Midbrain (tissue), 1 donor: ENCODE measurements around the gene SPIN1.

Experiments
- DNase-seq: peaks from one replicate; lab custom pipeline; 2025; lab: John Stamatoyannopoulos, UW

Gene SPIN1

DNA sequence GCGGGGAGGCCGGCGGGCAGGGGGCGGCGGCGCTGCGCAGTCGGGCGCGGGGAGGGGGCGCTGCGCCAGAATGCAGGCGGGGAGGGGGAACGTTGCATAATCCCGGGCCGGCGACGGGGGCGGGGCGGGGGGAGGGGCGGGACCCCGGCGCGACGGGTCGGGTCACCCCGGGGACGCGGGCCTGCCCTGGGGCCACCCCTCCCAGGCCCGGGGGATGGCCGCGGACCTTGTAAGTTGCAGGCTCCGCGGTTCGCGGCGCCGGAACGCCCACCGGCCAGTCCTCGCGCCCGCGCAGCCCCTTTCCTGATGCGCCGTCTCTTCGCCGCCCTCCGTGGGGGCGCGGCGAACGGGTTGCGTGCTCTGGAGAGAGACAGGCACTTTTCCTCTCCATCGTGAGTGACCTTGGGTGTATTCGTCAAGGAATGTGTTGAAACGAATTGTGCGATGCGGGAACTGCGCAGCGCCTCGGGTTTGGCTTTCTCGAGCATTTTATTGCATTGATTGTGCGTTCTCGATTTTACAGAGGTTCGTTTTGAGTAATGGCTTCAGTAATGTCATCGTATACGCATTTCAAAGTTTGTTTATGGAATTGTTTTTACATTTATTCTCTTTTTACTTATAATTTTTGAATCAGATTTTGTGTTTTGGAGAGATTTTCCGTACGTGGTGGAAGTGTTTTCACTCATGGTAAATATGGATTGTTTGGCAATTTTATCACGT, 802 bp downstream of the SPIN1 start:
- DNase-seq, result peak; percentile 57

DNA sequence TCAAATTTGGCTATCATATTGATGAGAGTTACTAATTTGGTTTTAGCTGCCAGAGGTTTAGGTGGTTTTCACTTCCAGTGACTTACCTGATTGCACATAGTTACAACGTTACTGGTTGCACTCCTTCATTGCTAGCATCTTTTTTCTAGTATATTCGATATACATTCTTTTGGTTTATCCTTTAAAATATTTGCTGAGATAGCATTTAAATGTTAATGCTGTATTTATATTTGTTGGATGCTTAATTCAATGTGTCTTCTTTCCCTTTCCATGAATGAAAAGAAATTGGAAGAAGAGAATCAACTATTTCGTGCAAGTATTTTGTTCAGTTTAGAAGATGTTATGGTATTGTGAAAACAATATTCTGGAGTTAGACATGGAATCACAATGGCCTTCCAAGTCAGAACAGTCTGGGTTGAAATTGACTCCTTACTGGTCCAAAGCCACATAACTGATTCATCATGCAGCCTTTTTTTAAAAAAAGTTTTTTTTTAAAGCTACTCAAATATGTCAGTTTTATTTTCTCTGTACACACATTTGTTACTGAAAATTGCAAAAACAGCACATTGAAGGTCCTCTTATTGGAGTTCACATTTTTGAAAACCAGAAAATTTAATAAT, 2.2 kb downstream of the SPIN1 start:
- DNase-seq, result no peak

DNA sequence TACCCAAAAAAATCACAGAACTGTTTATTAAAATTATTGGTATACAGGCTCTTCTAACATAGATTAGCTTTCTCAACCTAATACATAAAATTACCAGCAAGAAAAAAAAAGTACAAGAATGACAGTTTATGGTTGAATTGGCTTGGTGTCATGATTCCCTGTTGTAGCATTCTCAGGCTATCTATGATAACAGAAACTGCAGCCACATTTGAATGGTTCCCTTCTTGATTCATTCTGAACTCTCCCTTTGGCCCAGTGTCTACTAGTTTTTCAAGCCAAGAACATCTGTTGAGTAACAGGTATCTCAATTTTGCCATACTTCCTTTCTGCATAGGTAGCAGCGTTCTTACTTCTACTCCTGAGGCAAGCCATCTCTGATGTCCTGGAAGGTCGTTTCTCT, 3.0 kb downstream of the SPIN1 start:
- DNase-seq, result no peak

DNA sequence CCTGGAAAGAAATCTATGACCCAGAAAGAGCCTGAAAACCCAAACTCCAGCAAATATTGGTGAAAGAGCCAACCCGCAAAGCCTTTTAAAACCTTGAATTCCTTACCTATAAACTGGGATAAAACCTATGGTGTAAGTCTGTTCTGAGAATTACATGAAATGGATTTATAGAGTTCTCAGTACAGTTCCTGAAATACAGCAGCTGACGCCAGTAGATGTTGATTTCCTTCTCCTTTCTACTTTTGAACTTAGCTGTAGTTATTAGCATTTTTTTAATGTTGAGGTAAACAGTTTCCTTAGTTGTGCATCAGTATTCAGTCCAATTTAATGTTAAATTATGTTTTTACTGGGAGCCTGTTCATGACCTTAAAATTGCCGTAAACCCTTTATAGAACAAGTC, 3.7 kb downstream of the SPIN1 start:
- no peak for DNase-seq

DNA sequence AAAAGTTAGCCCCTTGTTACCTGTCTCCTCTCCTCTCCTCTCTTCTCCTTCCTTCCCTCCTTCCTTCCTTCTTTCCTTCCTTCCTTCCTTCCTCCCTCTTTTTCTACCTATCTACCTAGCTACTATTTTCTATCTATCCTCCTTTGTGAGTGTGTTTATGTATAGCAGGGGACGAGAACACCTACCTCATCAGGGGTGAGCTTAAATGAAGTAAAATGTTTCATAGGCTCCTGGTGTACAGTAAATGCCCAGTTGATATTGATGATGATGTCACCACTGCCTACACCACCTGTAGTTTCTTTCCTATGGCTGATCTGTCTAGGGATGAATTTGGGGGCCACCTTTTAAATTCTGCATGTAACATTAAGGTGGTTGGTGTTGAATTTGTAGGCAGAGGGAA, 4.3 kb downstream of the SPIN1 start:
- DNase-seq, result no peak

DNA sequence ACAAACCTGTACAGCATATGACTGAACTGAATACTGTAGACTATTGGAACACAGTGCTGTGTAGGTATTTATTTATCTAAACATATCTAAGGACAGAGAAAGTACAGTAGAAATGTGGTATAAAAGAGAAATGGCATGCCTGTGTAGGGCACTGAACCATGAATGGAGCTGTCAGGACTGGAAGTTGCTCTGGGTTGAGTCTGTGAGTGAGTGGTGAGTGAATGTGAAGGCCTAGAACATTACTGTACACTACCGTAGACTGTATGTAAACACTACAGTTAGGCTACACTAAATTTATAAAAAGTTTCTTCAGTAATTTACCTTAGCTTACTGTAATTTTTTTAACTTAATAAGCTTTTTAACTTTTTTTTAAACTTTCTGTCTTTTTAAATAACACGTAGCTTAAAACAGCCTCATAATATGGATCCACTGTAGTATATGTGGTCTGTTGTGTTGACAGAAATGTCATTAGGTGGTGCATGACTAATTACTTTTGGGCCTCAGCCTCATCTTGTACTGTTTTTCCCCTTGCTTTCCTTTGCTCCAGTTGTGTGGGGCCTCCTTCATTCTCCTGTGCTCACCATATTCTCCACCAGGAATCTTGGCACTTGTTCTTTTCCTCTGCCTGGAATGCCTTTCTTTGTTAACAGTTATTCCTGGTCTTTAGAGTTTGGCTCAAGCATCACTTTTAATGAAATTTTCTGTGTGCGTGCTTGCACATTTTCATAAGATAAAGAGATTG, 8.8 kb downstream of the SPIN1 start:
- no peak for DNase-seq

DNA sequence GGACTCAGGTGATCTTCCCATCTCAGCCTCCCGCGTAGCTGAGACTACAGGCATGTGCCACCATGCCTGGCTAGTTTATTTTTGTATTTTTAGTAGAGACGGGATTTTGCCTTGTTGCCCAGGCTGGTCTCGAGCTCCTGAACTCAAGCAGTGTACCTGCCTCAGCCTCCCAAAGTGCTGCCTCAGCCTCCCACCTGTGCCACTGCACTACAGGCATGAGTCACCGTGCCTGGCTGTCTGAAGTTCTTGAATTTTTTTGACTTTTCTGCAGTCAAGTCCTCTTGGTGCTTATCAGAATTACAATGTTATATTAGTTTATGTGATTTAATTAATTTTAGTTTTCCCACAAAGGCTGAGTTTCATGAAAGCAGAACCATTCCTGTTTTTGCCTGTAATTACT, 9.8 kb downstream of the SPIN1 start:
- DNase-seq, result no peak

DNA sequence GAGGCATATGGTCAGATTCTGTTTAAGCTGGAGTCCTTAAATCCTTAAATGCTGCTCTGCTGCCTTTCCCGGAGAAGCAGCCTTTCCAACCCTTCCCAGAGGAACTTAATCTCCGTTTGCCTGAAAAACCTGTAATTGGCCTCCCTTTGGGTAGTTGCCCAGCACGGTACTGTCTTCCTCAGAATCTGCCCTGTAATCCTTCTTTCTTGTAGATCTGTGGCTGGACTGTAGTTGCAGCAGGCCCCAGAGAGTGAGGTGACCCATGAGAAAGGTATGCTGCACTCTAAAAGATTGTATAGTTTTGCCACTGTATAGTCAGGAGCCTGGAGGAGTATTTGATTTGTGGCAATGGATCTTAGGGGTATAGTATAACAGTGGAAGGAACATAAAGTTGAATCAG, 11.7 kb downstream of the SPIN1 start:
- DNase-seq, result no peak

DNA sequence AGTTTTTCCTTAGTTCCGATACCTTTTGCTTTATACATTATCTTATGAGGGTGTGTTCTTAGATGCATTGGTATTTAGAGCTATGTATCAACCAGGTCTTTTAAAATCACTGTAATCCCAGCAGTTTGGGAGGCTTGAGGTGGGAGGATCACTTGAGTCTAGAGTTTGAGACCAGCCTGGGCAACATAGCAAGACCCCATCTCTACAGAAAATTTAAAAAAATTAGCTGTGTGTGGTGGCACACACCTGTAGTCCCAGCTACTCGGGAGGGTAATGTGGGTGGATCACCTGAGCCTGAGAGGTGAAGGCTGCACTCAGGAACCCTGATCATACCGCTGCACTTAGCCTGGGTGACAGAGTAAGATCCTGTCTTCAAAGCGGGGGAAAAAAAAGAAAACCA, 15.1 kb downstream of the SPIN1 start:
- no peak for DNase-seq

DNA sequence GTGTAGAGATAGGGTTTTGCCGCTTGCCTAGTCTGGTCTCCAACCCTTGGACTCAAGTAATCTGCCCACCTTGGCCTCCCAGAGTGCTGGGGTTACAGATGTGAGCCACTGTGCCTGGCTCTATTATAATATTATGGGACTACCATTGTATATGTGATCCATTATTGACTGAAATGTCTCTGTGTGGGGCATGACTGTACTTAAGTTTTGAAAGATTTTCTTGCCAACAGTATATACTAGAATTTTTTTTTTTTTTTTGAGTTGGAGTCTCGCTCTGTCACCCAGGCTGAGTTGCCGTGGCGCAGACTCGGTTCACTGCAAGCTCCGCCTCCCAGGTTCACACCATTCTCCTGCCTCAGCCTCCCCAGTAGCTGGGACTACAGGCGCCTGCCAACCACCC, 17.8 kb downstream of the SPIN1 start:
- no peak for DNase-seq

DNA sequence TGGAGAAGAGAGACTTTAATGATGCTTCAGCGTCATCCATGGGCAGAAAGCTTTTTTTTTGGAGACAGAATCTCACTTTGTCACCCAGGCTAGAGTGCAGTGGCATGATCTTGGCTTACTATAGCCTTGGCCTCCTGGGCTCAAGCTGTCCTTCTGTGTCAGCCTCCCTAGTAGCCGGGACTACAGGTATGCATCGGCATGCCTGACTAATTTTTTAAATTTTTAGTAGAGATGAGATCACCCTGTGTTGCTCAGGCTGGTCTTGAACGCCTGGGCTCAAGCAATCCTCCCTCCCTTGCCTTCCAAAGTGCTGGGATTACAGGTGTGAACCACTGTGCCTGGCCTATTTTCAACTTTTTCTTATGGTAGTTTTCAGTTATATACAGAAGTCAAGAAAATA, 23.2 kb downstream of the SPIN1 start:
- DNase-seq, result no peak

DNA sequence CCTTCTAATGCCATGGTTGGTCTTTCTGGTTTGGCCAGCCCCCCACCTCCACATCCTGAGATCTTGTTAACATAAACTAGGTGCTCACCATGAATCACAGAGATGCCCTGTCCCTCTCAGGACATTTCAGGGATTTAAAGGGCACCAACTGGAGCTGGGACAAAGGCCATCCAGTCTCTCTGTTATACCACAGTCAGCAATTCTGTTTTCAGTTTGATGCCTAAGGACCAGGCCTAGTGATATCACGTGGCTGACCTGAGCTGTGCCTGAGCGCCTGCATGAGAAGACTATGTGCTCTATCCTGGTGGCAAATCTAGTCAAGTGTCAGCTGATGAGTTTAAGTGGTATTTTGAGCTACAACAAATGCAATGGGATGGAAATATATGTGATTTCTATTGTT, 26.1 kb downstream of the SPIN1 start:
- DNase-seq, result no peak

DNA sequence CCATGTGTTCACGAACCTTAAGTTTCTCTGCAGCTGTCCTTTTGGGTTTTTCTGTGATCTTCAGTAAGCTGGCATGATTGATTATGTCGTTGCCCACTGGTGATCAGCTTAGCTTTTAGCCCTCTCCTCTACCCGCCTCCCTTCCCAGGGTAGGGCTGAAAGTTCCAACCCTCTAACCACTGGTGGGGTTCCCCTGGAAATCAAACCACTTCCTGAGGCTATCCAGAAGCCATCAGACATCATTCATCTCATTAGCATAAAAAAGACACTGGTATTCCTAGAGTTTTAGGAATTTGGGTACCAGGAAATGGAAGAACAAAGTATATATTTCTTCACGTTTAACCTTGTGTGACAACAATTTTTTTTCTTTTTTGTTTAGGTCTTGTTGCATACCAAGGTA, 29.8 kb downstream of the SPIN1 start:
- DNase-seq, result no peak

DNA sequence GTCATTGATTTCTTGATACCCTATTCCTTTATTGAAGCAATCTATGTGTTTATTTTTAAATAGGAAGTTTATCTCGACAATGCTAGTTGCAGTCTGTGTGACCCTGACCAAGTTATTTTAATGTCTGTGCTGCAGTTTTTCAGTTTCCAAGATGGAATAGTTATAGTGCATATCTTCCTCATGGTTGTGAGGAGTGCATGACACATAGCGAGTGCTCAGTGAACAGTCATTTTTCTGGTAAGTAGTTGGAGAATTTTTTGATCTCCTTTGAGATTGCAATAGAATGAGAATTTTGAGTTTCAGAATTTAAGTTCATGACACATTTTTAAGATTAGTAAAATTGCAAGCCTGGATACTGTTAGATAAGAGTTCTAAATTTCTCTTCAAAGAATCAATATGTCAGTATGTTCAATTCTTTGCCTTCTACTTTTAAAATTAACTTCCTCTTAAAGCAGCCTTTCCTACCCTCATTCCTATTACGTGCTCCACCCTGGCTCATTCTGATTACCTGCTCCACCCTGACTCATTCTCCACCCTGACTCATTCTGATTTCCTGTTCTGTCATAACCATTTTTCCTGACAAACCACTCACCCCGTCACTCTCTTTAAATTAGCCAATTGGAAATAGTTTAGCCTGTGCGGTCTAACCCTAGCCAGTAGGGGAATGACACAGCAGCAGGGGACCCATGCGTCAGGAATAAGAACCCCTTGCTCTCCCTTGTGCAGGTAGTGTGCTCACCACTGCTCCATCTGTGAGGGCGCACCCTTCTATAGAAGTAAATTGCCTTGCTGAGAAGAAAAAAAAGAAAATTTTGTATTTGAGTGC, 30.7 kb downstream of the SPIN1 start:
- DNase-seq, result no peak

DNA sequence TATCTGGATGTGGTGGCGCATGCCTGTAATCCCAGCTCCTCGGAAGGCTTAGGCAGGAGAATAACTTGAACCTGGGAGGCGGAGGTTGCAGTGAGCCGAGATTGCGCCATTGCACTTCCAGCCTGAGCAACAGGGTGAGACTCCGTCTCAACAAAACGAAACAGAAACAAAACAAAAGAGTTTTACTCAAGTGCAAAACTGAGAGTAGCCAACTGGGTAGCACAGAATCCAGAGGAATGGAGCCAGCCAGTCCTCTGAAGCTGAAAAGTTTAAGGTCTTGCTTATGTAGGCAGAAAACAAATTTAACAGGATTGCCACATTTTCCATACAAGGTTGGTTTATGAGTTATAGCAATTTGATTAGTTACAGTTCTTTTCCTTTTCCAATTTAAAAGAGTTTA, 32.0 kb downstream of the SPIN1 start:
- DNase-seq, result peak; percentile 7

DNA sequence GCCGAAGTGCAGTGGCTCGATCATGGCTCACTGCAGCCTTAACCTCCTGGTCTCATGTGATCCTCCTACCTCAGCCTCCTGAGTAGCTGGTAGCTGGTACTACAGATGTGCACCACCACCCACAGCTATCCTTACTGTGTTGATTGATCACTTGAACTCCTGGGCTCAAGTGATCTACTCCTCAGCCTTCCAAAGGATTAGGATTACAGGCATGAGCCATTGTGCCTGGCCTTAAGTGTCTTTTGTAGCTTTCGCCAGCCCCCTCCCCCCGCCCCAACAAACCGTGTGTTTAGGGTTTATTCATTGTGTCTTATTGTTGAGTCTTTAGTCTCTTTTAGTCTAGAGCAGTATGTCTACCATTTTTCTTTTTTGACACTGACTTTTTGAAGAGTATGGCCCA, 33.1 kb downstream of the SPIN1 start:
- no peak for DNase-seq

DNA sequence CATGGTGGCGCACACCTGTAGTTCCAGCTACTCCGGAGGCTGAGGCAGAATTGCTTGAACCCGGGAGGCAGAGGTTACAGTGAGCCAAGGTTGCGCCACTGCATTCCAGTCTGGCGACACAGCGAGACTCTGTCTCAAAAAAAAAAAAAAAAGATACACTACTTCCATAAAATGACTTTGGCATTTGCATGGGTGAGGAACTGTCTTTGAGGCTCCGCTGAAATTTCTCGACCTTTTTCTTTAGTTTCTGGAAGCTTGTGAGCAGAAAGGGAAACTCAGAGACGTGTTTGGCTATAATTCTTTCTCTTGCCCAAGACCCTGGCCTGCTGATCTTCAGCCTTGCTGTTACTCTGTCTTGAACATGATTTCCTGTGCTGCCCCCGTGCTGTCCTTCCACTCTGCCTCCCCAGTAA, 37.3 kb downstream of the SPIN1 start:
- DNase-seq, result no peak

DNA sequence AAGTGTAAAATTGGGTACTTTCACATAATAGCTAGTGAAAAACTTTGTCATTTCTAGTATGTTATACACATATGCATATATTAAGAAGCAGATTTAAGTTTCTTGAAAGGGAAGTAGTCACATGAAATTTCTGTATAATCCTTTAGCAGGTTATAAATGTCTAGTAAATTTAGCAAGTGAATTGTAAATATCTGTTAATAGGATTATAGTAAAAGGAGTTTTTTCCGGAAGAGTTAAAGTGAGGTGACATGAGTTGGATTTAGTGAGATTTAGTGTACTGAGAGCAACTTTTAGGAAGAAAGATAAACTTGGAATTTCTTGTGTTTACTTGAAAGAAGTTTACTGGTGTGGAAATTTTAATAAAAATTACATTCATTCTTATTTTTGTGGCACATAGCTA, 38.4 kb downstream of the SPIN1 start:
- no peak for DNase-seq

DNA sequence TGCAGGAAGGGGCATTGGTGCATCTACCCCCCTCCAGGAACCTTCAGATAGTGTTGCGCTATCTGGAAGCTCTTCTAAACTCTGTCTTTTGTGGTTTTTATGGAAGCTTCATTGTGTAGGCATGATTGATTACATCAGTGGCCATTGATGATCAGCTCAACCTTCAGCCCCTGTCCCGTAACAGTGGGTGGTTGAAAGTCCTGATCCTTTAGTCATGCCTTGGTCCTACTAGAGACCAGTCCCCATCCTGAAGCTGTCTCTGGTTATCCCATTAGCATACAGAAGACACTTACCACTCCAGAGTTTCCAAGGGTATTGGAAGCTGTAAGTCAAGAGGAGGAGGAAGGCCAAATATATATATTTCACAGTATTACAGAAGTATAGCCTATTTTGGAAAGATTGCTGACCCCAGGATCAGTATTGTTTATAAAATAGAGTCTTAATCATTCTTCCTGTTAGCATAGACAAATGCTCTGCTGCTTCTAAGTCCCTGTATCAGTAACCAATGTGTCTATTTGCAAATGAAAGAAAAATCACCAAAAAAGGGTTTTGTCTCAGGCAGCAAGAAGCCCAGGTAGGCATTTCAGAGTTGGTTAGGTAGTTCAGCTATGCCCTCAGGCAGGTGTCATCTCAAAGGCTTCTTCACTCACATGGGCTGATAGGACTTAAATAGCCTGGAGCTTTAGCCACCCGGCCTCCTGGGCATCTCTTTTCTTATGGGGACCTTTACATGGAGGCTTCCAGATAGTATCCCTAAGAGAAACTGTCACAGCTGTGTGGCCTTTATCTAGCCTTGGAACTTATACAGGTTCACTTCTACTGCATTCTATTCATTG, 41.6 kb downstream of the SPIN1 start:
- no peak for DNase-seq

DNA sequence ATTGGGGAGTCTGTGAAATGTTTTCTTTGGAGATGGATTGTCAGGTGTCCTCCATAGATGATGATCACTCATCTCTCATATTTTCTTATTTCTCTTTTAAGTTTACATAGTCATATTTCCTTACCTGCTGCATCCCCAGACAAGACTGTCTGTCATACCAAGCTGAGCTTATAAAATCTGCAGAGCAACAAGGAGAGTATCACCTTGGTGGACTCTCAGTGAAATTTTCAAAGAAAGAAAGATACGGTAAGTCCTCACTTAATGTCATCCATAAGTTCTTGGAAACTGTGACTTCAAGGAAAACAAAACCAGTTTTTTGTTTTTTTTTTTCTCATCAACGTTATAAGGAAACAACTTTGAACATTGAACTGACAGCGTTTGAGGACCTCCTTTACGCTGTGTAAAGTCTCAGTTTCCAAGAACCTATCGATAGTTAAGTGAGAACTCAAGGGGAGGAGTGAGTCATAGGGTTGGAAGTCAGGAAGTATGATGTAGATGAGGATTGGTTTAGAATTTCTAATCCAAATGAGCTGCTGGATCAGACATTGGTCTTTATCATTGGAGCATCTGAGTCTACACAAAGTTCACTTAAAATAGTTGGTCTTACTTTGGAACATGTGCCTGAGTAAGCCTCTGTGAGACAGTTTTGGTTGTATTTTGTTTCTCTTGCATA, 45.5 kb downstream of the SPIN1 start:
- no peak for DNase-seq

DNA sequence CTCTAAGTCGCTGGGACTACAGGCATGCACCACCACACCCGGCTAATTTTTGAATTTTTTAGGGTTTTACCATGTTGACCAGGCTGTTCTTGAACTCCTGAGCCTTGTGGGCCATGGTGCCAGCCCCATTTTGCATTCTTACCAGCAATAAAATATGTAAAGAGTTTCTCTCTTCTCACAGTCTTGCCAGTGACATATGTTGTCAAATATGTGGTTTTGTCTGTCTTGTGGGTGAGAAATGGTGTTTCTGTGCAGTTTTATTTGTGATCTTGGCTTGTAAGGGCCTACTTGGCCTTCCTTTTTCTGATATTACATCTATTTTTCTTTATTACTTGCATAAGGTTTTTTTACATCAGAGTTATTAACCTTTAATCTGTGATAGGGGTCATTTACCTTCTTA, 47.1 kb downstream of the SPIN1 start:
- no peak for DNase-seq
